ENCODE data around the gene AJUBA.
"Not testable (repeated sequence)": the region's sequence is repeated elsewhere in the genome, so short reads cannot be mapped to it uniquely, and the experiment has no call there.

- not testable (repeated sequence) for TF ChIP-seq EP300, POLR2A, CTCF (IDR thresholded peaks at IDR 0.05)
These were observed 30.6 kb downstream of the AJUBA start for GRCh38 chr14:22951795-22952194.
